ENCODE data around the gene CEACAM1.
"Not testable (repeated sequence)": the region's sequence is repeated elsewhere in the genome, so short reads cannot be mapped to it uniquely, and the experiment has no call there.

Gene CEACAM1

GRCh38 chr19:42472402-42473147, 55.7 kb downstream of the CEACAM1 start:
- no peak for DNase-seq

- DNase-seq = no peak
Observed at GRCh38 chr19:42471554-42472249, 56.6 kb downstream of the CEACAM1 start.

GRCh38 chr19:42469311-42470235, 58.7 kb downstream of the CEACAM1 start:
- DNase-seq = no peak

GRCh38 chr19:42468273-42468796, 59.9 kb downstream of the CEACAM1 start:
- DNase-seq = no peak

- no peak for DNase-seq
Observed at GRCh38 chr19:42467183-42467760, 61.0 kb downstream of the CEACAM1 start.

GRCh38 chr19:42466521-42467182, 61.6 kb downstream of the CEACAM1 start:
- no peak for DNase-seq

- DNase-seq = no peak
Observed at GRCh38 chr19:42465827-42466280, 62.4 kb downstream of the CEACAM1 start.

GRCh38 chr19:42461700-42462324, 66.5 kb downstream of the CEACAM1 start:
- DNase-seq = no peak

GRCh38 chr19:42461231-42461630, 67.0 kb downstream of the CEACAM1 start:
- not testable (repeated sequence) for DNase-seq

GRCh38 chr19:42459926-42460325, 68.4 kb downstream of the CEACAM1 start:
- no peak for DNase-seq
